Stimulated activated CD4-positive, alpha-beta T cell treated with anti-CD3 and anti-CD28 coated beads, Interleukin-4, amount 100 ng/mL, for 1 hour (primary cell): ENCODE results near the gene IQUB.
"Not testable (repeated sequence)": the region's sequence is repeated elsewhere in the genome, so short reads cannot be mapped to it uniquely, and the experiment has no call there.

Source experiments
- DNase-seq: peaks from one replicate; pipeline ENCODE4 v3.0.0-alpha.2; 2020

The IQUB gene

DNA sequence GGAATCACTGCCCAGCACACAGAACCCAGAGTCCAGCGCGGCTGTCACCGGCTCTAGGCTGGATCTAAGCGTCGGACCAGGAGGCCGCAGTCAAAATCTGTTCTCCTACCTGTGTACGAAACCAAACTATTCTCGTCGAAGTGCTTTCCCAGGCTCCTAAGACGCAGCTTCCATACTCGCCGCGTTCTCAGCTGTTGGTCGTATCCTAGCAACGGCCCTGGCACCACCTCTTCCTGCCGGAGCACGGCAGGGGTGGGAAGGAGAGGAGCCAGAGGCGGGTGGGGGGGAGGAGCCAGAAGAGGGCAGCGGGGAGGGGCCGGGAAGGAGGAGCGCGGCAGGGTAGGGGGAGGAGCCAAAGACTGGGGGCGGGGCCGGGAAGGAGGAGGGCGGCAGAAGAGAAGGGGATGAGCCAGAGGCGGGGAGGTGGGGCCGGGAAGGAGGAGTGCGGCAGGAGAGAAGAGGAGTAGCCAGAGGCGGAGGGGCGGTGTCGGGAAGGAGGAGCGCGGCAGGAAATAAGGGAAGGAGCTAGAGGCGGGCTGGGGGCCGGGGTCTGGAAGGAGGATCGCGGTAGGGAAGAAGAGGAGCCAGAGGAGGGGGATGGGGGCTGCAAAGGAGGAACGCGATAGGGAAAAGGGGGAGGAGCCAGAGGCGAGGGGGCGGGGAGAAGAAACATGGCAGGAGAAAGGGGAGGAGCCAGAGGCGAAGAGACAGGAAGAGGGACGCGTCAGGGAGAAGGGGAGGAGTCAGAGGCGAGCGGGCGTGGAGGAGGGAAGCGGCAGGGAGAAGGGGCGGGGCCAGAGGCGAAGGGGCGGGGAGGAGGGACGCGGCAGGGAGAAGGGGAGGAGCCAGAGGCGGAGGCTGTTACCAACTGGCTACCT is at the start of gene IQUB:
Gene IQUB, minus strand, starts transcription at position 213 of the 878 bp plus-strand sequence. CDS start 22,255 bp downstream, outside the sequence.
- peak; percentile 97 for DNase-seq

DNA sequence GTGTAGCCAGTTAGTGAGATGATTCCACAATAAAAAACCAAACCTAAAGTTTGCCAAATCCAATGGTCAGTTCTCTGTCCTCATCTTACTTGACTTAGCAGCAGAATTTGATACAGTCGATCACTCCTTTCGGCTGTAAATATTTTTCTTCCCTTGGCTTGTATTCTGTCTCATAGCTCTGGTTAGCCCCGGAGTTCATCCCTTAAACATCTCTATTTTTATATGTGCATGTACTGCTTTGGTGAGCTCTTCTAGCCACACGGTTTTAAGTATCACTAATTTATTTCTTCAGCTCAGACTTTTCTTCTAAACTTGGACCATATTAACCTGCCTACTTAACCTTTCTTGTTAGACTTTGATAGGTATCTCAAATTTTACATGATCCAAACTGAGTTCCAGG is 49.4 kb upstream of the IQUB start:
- DNase-seq, result no peak

DNA sequence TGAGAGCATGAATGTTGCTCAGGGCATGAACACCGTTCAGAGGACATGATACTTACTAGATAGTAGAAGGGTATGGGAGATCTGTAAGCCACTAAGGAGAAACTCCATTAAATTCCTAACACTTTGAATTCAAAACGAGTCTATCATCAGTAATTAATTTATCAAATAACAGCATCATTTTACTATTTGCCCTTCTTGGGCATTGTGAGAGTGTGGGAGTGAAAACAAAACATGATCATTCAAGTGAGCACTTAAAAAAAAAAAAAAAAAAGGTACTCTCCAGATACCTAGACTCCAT is 46.7 kb upstream of the IQUB start:
- DNase-seq, result no peak

DNA sequence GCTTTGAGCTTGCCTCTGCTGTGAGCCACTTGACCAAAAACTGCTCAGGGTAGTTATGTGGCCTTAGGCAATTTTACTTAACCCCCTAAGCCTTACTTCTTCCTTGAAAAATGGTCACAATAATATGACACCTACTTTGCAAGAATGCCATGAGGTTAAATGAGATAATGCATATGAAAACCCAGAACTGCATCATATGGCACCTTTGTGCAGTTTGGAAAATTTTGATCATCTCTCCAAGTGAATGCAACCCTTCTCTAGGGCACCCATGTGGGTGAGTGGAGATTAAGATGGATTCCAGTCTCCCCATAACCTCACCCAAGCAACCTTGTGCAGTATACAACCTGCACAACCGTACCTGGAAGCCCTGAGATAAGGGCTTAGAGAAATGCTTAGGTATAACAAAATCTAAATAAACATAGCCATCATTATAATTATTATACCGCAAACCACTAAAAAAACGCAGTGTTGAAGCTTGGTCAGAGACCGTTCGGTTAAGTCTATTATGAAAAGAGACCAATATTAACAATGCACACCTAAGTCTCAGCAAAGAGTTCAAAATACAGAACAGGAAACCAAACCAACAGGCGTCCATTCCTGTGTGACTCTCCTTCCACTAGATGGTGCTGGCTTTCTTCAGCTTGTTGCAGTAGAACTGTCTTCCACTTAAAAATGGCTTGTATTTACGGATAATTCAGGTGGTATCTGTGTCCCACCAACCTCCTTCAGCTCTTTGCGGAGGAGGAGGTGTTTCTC is 46.2 kb upstream of the IQUB start:
- DNase-seq, result no peak

DNA sequence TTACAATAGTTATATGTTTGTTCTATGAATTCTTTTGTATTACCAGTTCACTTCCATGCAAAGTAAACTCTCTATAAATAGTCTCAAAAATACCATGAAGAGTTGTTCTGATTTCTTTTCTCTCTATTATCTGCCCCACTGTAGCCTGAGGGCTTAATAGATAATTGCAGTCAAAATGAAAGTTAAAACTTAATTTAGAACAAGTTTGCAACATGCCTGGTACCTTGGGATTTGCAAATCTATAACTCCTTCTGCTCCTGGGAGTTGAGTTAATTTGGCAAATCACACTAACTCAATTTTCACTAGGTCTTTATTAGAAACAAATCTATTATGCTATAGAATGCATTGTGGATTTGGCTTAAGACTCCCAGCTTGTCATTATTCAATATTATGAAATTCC is 45.0 kb upstream of the IQUB start:
- DNase-seq, result no peak

DNA sequence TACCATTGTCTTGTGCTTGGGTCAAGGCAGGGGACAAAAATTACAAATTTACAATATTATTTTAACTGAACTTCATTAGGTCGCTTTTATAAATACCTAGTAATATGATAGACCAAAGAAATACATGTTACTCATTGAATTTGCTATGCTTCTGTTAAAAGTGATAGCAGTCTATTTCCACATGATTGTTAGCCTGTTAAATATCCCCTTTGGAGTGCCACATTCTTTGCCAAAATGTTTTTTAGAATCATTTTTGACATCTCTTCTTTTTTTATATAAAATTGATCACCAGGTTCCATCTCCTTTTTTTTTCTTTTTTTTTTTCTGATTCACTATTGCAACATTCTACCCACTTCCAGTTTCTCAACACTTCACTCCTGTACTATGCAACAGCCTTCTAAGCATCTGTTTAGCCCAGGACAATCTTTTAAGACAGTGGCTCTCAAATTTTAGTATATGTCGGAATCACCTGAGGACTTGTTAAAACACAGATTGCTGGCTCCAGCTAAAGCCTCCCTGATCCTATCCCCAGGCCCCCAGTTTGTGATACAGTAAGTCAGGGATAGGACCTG is 39.6 kb upstream of the IQUB start:
- no peak for DNase-seq

DNA sequence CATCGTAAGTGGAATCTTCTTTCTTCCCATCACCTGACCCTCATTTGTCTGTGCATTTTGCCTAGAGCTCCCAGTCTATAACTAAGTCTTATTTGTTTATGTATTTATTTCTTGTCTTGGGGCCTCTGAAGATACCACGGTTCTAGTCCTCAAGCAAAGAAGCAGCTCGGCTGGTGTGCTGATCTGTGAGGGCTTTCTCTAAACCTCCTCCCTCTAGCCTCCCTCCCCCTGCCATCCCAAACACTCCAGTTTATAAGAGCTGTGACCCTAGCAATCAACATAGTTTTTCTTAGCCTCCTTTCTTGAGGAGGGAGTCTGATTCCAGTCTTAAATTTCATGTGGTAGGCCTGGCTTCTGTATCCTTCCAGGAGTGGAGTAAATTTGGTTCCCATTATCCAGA is 38.9 kb upstream of the IQUB start:
- no peak for DNase-seq

DNA sequence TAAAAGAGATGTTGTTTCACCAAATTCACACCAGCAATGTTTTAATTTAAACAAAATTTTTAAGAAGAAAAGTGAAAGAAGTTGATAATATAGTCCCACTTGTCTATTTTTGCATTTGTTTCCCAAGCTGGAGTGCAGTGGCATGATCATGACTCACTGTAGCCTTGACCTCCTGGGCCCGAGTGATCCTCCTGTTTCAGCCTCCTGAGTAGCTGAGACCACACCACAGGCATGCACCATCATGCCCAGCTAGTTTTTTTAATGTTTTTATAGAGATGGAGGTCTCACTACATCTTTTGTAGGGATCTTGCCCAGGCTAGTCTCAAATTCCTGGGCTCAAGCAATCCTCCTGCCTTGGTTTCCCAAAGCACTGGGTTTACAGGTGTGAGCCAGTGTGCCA is 37.3 kb upstream of the IQUB start:
- DNase-seq, result no peak

DNA sequence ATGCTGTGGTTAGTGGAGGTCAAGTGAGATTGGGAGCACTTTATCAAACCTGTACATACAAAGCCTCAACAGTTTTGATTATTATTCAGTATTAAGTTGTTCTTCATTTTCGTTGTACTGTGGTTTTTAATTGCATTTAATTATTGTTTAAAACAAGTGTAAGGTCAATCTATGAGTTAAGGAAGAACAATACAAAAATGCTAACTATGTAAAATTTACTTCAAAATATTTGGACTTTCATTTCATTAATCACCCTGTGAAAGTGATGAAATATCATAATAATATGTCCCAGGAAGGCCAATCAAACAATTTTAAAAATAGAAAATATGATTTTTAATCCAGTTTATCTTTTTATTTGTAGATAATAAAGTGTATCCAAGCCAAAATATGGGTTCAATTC is 36.8 kb upstream of the IQUB start:
- DNase-seq, result no peak

DNA sequence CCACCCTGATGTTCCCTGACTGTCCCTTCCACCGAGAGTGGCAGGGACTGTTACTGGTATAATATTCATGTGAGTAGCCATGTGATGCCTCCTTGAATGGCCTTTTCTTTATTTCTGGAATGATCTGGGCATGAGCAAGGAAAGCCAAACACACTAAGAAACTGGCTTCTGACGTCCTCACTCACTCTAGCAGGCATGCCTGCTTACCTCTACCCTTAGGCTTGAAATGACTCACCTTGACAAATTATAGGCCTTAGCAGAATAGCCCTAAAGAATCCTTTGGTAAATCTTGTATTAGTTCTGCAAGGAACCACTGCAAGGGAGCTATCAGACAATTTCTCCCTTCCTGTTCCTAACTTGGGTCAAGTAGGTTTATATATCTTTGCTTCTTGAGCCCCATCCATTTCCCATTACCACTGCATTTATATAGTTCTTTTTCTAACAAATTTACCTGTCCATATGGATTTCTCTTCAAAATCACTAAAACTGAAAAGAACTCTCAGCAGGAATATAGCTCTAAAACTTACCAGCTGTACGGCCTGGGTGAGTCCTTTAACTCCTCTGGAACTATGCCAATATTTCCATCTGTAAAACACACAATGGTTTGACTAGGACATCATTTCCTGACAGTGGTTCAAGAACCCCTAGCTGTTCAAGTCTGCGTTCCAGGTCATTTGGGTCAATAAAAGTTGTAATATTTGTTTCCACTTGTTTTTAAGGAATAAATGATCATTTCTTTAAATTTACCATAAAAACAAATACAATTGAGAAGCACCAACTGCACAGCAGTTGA is 36.2 kb upstream of the IQUB start:
- no peak for DNase-seq

DNA sequence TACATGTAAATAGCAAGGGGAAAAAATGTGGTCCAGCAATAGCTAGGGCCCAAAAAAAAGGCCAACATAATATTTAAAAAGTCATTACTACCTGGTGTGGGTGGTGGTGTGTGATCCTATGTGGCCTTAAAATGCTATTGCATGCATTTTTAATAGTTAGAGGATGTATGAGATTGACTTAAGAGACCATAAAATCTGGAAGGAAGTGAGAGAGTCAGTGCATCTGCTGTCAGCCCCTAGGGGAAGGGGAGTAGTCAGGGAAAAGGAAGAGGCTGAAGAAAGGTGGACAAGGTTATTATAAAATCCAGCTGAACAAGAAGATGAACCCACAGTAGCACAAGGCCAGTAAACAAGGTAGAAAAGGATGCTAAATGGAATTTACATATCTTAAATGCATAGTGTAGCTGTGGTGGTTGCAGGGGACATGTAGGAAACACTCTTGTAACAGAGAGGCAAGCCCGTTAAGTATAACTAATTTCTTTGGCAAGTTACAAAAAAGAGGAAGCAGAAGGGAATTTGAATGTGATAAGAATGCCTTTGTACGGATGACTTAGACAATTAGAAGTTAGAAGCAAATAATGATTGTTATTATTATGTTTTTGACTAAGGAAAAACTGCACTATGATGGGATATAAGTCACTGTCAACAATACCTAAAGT is 35.1 kb upstream of the IQUB start:
- no peak for DNase-seq

DNA sequence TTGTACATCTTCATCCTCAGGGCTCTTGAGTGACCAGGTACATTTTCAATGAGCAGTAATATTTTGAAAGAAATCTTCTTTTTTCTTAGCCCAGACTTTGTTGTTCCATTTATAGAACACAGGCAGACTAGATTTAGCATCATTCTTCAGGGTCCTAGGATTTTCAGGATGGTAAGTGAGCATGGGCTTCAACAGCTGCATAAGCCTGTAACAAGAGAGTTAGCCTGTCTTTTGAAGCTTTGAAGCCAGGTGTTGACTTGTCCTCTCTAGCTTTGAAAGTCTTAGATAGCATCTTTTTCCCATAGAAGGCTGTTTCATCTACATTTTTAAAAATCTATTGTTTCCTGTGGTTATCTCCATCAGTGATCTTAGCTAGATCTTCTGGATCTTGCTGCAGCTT is 27.7 kb upstream of the IQUB start:
- no peak for DNase-seq

DNA sequence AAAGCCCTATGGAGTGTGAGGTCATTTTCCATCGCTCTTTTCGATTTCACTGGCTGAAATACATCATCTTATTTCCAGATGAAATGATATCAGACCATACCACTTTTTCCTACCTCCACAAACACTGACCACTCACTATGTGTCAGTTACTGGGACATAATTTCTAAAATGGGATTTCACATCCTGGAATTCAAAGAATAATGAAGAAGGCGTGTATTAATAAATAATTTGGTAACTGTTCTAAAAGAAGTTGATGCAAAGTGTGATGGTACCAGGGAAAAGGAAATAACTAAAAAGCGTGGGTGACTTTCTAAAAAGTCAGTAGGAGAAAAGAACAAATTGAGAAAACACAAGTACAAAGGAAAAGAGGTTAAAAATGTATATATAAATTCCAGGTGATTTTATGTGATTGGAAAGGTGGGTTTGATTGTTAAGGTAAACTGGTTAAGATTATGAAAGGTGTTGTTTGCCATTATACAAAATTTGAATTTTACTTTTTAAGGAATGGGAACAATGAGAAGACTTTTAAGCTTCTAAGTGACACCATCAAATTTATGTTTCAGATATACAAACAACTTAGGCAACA is 24.0 kb upstream of the IQUB start:
- DNase-seq, result no peak

DNA sequence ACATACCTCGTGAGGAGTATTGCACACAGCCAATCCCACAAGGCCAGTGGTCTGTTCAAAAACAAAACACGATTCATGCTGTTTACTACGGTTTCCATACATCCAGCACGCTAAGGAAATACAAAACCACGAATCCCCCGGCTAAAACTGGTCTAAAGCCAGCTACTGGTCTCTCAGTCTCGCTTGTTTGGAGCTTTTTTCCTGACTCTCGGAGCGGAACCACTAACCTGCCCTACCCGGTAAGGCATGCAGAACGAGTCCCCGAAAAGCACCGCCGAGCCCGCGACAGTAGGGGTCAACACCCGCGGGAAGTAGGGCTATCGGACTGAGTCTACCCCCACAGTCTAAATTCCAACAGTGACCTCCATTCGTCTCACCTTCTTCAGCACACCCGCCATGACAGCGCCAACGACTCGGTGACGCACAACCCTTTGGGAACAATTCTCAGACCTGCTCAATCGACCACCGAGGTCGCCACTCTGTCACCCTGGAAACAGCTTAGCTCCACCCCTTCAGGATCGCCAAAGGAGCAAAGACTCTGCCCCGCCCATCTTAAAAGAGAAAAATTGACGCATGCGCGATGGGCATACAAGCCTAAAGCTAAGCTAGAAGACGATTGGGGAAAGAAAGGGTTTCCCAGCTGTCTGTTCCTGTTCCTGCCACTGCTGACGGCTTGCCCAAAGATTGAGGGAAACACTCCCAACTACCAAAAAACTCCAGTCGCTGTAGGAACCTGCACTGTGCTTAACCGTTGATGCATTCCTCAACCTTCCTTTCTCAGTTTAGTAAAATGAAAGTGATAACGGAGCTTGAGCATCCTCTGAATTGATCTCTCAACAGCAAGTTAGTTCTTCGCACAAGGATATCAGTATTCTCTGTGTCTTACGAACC is 23.2 kb upstream of the IQUB start, which contains the start of gene NDUFA5:
Gene NDUFA5, minus strand, starts transcription at position 421 of the 891 bp plus-strand sequence. Its CDS starts 23 bp downstream, at position 398.
- DNase-seq, result peak; percentile 91

DNA sequence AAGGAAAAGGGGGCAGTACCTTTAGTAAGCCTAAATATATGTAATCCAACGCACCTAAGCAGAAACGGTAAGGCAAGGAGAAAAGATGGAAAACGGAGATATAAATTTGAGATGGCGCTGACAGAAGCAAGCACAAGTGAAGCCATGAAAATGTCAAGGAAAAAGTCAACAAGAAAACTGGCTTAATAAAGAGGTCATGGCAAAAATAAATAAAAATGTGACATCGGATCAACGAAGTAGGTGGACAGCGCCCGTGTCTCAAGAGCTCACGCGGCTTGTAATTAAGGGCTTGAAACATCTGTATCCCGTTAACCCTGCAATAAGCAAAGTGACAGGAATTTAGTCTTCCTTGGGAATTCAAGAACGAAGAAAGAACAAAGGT is 22.6 kb upstream of the IQUB start:
- DNase-seq, result no peak

DNA sequence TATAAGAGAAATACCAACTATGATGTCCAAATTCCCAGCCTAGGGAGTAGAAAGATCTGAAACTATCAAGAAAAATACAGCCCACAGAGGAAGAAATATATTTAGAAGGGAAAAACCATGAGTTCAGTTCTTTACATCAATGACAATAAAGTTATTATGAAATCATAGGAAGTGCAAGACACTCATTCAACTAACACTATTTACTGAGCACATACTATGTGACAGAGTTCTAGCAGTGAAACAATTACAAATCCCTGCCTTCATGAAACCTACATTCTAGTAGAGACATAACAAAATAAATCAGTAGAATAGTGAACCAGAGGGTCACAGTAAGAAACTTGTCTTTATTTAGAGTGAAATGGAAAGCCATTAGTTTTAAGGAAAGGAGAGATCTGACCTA is 21.1 kb upstream of the IQUB start:
- no peak for DNase-seq

DNA sequence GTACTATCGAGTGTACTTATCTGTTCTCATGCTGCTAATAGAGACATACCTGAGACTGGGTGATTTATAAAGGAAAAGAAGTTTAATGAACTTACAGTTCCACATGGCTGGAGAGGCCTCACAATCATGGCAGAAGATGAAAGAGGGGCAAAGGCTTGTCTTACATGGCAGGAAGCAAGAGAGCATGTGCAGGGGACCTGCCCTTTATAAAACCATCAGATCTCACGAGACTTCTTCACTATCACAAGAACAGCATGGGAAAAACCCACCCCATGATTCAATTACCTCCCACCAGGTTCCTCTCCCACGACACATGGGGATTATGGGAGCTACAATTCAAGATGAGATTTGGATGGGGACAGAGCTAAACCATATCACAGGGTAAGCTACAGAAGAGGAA is 18.8 kb upstream of the IQUB start:
- DNase-seq, result no peak

DNA sequence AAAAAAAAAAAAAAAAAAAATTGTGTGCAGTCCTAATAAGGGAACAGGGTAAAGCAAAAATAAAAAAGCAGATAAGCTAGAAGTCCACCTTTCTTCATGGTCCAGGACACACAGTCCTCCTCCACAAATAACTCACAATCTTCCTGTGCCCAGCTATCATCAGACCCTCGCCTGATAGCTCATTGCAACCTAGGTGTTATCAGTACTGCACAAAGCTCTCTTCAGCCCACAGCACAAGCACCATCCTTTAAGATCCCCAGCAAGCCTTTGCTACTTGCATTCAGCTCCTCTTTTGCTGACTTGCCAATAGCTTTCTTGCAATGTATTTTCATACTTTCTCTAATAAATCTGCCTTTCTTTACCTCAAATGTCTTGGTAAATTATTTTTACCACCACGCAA is 18.2 kb upstream of the IQUB start:
- DNase-seq, result no peak

DNA sequence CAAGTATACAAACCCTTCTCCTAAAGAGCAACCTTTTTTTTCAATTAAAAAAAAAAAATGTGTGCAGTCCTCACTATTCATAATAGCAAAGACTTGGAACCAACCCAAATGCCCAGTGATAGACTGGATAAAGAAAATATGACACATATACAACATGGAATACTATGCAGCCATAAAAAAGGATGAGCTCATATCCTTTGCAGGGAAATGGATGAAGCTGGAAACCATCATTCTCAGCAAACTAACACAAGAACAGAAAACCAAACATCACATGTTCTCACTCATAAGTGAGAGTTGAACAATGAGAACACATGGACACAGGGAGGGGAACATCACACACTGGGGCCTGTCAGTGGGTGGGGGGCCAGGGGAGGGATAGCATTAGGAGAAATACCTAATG is 17.7 kb upstream of the IQUB start:
- DNase-seq, result not testable (repeated sequence)

DNA sequence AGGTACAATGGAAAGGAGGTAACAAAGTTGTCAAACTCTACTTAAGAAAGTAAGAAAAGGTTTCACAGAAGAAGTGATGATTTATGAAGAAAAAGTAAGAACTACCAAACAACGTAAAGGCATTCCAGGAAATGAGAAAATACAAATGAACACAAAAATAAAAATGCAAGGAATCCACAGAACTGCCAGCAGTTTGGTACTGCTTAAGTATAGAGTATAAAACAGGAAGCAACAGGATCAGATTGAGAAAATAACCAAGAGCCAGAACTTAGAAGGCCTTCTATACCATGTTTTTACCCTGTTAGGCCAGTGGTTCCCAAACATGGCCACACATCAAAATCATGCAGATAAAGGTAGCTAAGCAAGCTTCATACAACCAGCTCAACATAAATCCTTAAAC is 14.0 kb upstream of the IQUB start:
- no peak for DNase-seq

DNA sequence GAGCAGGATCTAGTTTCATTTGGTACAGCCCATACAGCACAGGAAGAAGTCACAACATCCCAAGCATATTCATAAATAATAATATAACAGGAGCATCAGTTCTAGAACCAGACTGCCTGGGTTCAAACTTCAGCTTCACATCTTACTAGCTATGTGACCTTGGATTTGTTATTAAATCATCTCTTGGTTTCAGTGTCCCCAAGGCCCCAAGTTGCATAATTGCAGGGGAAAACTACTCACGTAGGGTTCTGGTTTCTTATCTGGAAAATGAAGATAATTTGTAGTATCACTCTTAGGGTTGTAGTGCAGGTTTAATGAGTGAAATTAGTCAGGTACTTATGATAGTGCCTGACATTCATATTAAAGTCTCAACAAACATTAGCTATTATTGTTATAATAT is 5.5 kb upstream of the IQUB start:
- DNase-seq, result no peak
